HG03558 (cell line): ENCODE results near the gene MBNL1.

ENCODE experiments used
- ATAC-seq: cut with Tn5 transposase; IDR thresholded peaks from one replicate; pipeline ENCODE4 v1.9.1; 2021; ENCODE audit warnings: moderate number of reproducible peaks; ENCODE audit not compliant: unreplicated experiment; ENCODE audit errors: extremely low read depth

Gene MBNL1

DNA sequence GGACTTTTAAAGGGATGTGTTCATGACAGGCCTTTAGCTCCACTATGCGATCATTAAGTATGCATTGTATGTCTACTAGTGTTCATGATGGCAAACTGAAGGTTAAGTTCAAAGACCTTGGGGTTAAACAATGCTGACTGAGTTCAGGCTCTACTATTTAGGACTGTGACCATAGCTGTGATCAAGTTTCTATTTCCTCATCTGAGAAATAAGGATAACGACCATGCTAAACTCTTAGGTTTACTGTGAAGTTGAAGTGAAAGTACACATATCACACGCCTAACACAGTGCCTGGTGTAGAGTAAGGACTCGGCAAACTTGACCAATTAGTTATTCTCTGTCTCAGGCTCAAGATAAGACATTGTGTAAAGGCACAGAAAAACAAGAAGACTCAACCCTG lies 243.2 kb downstream of the MBNL1 start:
- ATAC-seq = peak; percentile 71

DNA sequence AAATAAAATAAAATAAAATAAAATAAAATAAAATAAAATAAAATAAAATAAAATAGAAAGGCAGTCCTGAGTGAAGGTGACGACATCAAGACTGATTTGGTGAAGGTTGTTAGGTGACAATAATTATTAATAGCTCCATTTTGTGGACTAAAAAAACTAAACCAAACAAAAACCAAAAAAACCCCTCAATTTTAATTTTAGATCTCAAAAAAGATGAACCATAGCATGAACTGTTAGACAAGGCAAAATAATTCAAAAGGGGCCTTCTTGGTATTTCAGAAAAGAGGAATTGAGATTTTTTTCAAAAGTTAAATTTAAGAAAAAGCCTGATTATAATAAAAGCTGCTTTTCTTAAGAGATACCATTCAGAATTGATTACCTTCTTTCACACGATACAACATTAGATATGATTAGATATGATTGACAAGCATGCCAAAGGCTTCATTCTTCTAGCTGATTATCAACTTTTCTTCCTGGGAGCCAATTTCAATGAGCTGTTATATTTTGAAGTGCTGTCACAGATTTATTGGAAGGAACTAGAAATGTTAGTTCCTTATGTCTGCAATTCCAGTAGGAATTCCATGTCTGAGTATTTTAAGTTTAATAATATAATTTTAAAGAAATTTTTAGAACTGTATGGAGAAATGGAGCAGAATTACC lies 244.7 kb downstream of the MBNL1 start:
- ATAC-seq = no peak
